GM23338 (cell line): ENCODE results near the gene STX8. TPM values are rescaled to one million over a fixed set of nuclear protein-coding genes. Genes with fewer than 3 reads are reported as not detected.

Experiments
- ATAC-seq: fragments of 200-7000 bp; cut with Tn5 transposase; 3 replicates; pipeline ENCODE4 v1.9.1; 2020
- DNase-seq: peaks from one replicate; pipeline ENCODE4 v3.0.0-alpha.2; 2015; ENCODE audit warnings: low spot score
- H2AFZ ChIP-seq: fragments of 200-600 bp; sonication (generic); 2 replicates; pipeline ENCODE4 v1.8.0; 2016; ENCODE audit warnings: antibody characterized with exemption, mild to moderate bottlenecking, moderate library complexity
- H3F3A ChIP-seq: fragments of 200-600 bp; sonication (generic); replicated peaks from 2 replicates; pipeline ENCODE4 v1.8.0; 2017; ENCODE audit warnings: antibody characterized with exemption, mixed run types, low read depth
- H3K27ac ChIP-seq: fragments of 200-600 bp; sonication (generic); 2 replicates; pipeline ENCODE4 v1.6.1; 2016; ENCODE audit warnings: low read depth
- H3K27me3 ChIP-seq: fragments of 200-600 bp; sonication (generic); 2 replicates; pipeline ENCODE4 v1.8.0; 2016; ENCODE audit warnings: mild to moderate bottlenecking, mixed run types, moderate library complexity; ENCODE audit not compliant: insufficient read depth
- H3K36me3 ChIP-seq: fragments of 200-600 bp; sonication (generic); 2 replicates; pipeline ENCODE4 v1.8.0; 2016; ENCODE audit warnings: mild to moderate bottlenecking; ENCODE audit not compliant: insufficient read depth
- H3K4me1 ChIP-seq: fragments of 200-600 bp; sonication (generic); 2 replicates; pipeline ENCODE4 v1.8.0; 2016; ENCODE audit warnings: mild to moderate bottlenecking, moderate library complexity; ENCODE audit not compliant: insufficient read depth
- H3K4me2 ChIP-seq: fragments of 200-600 bp; sonication (generic); 2 replicates; pipeline ENCODE4 v1.7.1; 2017; ENCODE audit warnings: mixed run types
- H3K4me3 ChIP-seq: fragments of 200-600 bp; sonication (generic); 2 replicates; pipeline ENCODE4 v1.6.1; 2016; ENCODE audit warnings: mixed run types
- H3K79me2 ChIP-seq: fragments of 200-600 bp; sonication (generic); replicated peaks from 2 replicates; pipeline ENCODE4 v1.8.0; 2017; ENCODE audit warnings: mild to moderate bottlenecking; ENCODE audit not compliant: insufficient read depth
- H3K9me2 ChIP-seq: fragments of 200-600 bp; sonication (generic); 2 replicates; pipeline ENCODE4 v1.8.0; 2017; ENCODE audit not compliant: insufficient read depth
- H4K20me1 ChIP-seq: fragments of 200-600 bp; sonication (generic); replicated peaks from 2 replicates; pipeline ENCODE4 v1.8.0; 2017; ENCODE audit warnings: mild to moderate bottlenecking; ENCODE audit not compliant: insufficient read depth
- H3K27ac Mint-ChIP-seq: 2 replicates; pipeline ENCODE4 v1.8.0; 2020; ENCODE audit warnings: inconsistent platforms, mild to moderate bottlenecking, moderate library complexity, mixed read lengths
- H3K27me3 Mint-ChIP-seq: 3 replicates; pipeline ENCODE4 v1.8.0; 2022; ENCODE audit warnings: low read depth, mild to moderate bottlenecking, moderate library complexity, mixed read lengths, inconsistent platforms; ENCODE audit not compliant: insufficient read depth, poor library complexity
- H3K36me3 Mint-ChIP-seq: 3 replicates; pipeline ENCODE4 v1.8.0; 2021; ENCODE audit warnings: low read depth, mild to moderate bottlenecking, inconsistent platforms, moderate library complexity, mixed read lengths
- H3K4me1 Mint-ChIP-seq: 3 replicates; pipeline ENCODE4 v1.8.0; 2020; ENCODE audit warnings: mild to moderate bottlenecking, inconsistent platforms, mixed read lengths
- H3K4me3 Mint-ChIP-seq: 3 replicates; pipeline ENCODE4 v1.8.0; 2021; ENCODE audit warnings: moderate library complexity, mild to moderate bottlenecking, inconsistent platforms, mixed read lengths
- H3K9me3 Mint-ChIP-seq: 3 replicates; pipeline ENCODE4 v1.8.0; 2020; ENCODE audit warnings: moderate library complexity, mild to moderate bottlenecking, inconsistent platforms, mixed read lengths
- CREB1 ChIP-seq: fragments of 250-450 bp; sonication (Bioruptor Pico); IDR thresholded peaks from 2 replicates; pipeline ENCODE4 v1.5.0; 2020; ENCODE audit warnings: low read depth, mild to moderate bottlenecking, moderate library complexity
- CTCF ChIP-seq, 2 experiments: fragments of 200-600 bp in 1 of 2; sonication (generic) in 1 of 2; conservative IDR thresholded peaks; 2 replicates each; pipeline versions ENCODE4 v1.5.1 to v1.6.1; 2016 to 2017; ENCODE audit warnings: antibody characterized with exemption in 2 of 2, low read depth in 2 of 2, mild to moderate bottlenecking in 2 of 2, moderate library complexity in 1 of 2
- ETS1 ChIP-seq: IDR thresholded peaks from 2 replicates; pipeline ENCODE4 v1.6.1; 2016; ENCODE audit warnings: antibody characterized with exemption
- EZH2 ChIP-seq: fragments of 200-600 bp; sonication (generic); IDR thresholded peaks from one replicate; pipeline ENCODE4 v1.8.0; 2017; ENCODE audit warnings: antibody characterized with exemption, mild to moderate bottlenecking, low read depth; ENCODE audit not compliant: unreplicated experiment
- EZH2phosphoT487 ChIP-seq: fragments of 200-600 bp; sonication (generic); IDR thresholded peaks from one replicate; pipeline ENCODE4 v1.8.1; 2018; ENCODE audit warnings: antibody characterized with exemption; ENCODE audit not compliant: unreplicated experiment
- JUNB ChIP-seq: IDR thresholded peaks from one replicate; pipeline ENCODE4 v1.6.1; 2016; ENCODE audit warnings: antibody characterized with exemption; ENCODE audit not compliant: unreplicated experiment
- NANOG ChIP-seq: IDR thresholded peaks from 2 replicates; pipeline ENCODE4 v1.6.1; 2016; ENCODE audit warnings: antibody characterized with exemption, borderline replicate concordance
- POLR2AphosphoS5 ChIP-seq: IDR thresholded peaks from 2 replicates; pipeline ENCODE4 v1.6.1; 2016; ENCODE audit warnings: antibody characterized with exemption, low read depth
- REST ChIP-seq: IDR thresholded peaks from one replicate; pipeline ENCODE4 v1.6.1; 2018; ENCODE audit warnings: antibody characterized with exemption; ENCODE audit not compliant: unreplicated experiment
- STAT1 ChIP-seq: IDR thresholded peaks from one replicate; pipeline ENCODE4 v1.6.1; 2016; ENCODE audit warnings: antibody characterized with exemption; ENCODE audit not compliant: unreplicated experiment
- ZNF114 ChIP-seq: fragments of 250-450 bp; sonication (Bioruptor Pico); IDR thresholded peaks from 2 replicates; pipeline ENCODE4 v1.5.0; 2020; ENCODE audit warnings: mild to moderate bottlenecking, moderate library complexity
- ZNF331 ChIP-seq: fragments of 250-450 bp; sonication (Bioruptor Pico); IDR thresholded peaks from 2 replicates; pipeline ENCODE4 v1.5.0; 2020; ENCODE audit warnings: low read depth, mild to moderate bottlenecking, moderate library complexity
- ZNF462 ChIP-seq: fragments of 250-450 bp; sonication (Bioruptor Pico); IDR thresholded peaks from 2 replicates; pipeline ENCODE4 v1.5.0; 2020; ENCODE audit warnings: mild to moderate bottlenecking, moderate library complexity
- polyA plus RNA-seq: library from polyadenylated mRNA; unstranded; fragments of >200 nt; fragmentation: Nextera tagmentation; extraction: Ambion mirVana; gene quantifications from 2 replicates; pipeline ENCODE4 v1.2.1, GENCODE V29; 2016
- total RNA-seq: library from RNA; depleted of rRNA; stranded (reverse); fragments of >200 nt; shearing (Covaris generic); gene quantifications from 2 replicates; pipeline ENCODE4 v1.2.3, GENCODE V29; 2014

Gene STX8
- total and polyA plus RNA-seq, 2 experiments from 2014 or later = 59.4 to 82.3 TPM

- peaks cover 2% of the 10 kb centered on the region for H3K27me3 Mint-ChIP-seq
- Histone ChIP-seq H3K27me3 (no peaks in the 10 kb centered on the region), H3F3A (no peaks in the 10 kb centered on the region), H3K36me3 (no peaks in the 10 kb centered on the region), H3K79me2 (no peaks in the 10 kb centered on the region; the same call in none of the 2 replicates), H2AFZ (no peak overlapping the region), H3K27ac (no peak overlapping the region), H3K9me2 (no peaks in the 10 kb centered on the region), H3K4me2 (no peak overlapping the region), H3K4me3 (no peak overlapping the region), H3K4me1 (no peaks in the 10 kb centered on the region), H4K20me1 (no peaks in the 10 kb centered on the region)
- H3K4me1 Mint-ChIP-seq = no peaks in the 10 kb centered on the region
- DNase-seq (no peak), ATAC-seq (no peak)
- no peak for TF ChIP-seq ZNF114 (CRISPR knock-in tag)
- TF ChIP-seq ZNF331 (CRISPR knock-in tag) = no peak
- TF ChIP-seq CTCF (conservative IDR thresholded peaks at IDR 0.05; ENCODE audit: low read depth in 2 of 2) = no peak
- no peak for TF ChIP-seq STAT1
- TF ChIP-seq ZNF462 (CRISPR knock-in tag) = no peak
- no peak for TF ChIP-seq REST
- TF ChIP-seq EZH2phosphoT487 = no peak
- no peak for TF ChIP-seq CREB1 (CRISPR knock-in tag)
- TF ChIP-seq POLR2AphosphoS5 = no peak
- TF ChIP-seq JUNB = no peak
- no peak for TF ChIP-seq ETS1
- no peak for TF ChIP-seq NANOG
- TF ChIP-seq EZH2 = no peak
- no peak overlapping the region for H3K4me3 Mint-ChIP-seq
- H3K9me3 Mint-ChIP-seq = no peaks in the 10 kb centered on the region
- H3K36me3 Mint-ChIP-seq = peaks cover 4% of the 10 kb centered on the region; the same call in 1 of the 3 replicates
- H3K27ac Mint-ChIP-seq = no peak overlapping the region
Observed at GRCh38 chr17:9557857-9558256, 17.8 kb downstream of the STX8 start.
